ENCODE results near the gene DCAKD. TPM values are rescaled to one million over a fixed set of nuclear protein-coding genes. Genes with fewer than 3 reads are reported as not detected.

DCAKD gene
- polyA plus RNA-seq, 3 donors, result 56.8 to 57.9 (median 57.9) TPM

DNA sequence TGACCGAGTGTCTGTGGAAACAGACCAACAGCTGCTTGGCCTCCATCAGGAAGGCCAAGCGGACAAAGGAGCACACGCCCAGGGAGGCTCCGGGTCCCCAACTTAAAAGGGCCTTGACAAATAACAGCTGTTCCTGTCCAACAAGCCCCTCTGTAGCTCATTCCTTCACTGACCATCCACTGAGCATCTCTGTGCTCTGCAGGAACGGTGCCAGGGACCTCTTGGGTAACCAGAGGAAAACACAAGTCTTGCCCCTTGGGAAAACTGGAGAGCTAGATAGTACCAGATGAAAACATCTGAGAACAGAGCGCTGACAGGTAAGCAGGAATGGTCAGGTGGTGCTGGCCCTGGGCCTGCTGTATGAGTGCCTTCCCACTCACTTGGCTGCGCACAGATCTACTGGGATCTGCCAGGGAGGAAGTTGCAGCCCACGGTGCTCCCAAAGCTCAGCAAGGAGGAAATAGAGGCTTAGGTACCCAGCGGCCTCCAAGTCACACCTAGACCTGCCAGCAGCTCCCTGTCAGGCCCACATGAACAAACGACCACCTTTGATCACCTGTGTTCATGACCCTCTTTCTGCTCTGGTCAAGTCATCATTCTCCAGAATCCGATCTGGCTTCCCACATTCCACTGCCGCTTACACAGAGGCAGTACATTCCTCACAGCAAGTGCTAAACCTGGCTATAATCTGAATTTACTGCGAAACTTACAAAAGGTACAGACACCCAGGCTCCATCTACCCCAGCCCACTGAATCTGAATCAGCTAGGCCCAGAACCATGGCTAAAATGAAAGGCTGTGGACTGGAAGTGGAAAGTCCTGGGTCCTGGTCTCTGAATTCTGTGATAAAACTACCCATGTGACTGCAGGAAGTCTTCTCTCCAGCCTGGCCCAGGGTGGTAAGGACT, 12.5 kb downstream of the DCAKD start:
- no peak for DNase-seq

- DNase-seq, result no peak
These were observed 14.7 kb downstream of the DCAKD start for GRCh38 chr17:45036691-45037090.

GRCh38 chr17:45035848-45036247, 15.6 kb downstream of the DCAKD start:
- no peak for DNase-seq

DNA sequence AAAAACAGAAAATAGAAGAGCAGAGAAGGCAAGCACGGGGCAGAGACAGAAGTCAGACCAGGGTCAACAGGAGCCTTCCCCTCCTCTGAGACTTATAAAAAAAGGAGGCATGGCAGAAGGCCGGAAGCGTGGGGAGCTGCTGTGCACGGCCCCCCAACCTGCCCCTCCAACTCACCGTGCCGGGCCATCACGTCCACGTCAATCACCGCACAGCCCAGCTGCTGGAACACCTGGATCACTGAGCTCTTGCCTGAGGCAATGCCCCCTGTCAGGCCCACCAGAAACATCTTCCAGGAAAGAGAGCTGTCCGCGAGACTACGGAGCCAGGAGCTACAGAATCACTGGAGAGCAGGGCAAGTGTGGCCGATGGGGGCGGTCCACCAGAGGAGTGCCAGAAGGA, 16.8 kb downstream of the DCAKD start:
- no peak for DNase-seq

DNA sequence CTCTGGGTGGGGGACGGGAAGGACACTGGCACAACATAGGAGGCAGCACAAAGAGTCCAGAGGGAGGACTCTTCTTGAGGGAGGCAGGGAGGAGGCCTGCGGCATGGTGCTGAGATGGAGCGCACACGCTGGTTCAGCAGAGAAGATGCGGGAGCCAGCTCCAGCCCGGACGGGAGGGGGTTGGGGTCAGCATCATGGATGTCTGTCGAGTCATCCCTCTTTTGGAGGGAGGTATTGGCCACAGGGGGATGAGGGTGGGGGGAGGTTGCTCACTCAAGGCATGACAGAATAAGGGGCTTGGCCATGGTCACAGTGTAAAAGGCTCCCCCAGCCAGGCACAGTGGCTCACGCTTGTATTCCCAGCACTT, 19.3 kb downstream of the DCAKD start:
- no peak for DNase-seq

DNA sequence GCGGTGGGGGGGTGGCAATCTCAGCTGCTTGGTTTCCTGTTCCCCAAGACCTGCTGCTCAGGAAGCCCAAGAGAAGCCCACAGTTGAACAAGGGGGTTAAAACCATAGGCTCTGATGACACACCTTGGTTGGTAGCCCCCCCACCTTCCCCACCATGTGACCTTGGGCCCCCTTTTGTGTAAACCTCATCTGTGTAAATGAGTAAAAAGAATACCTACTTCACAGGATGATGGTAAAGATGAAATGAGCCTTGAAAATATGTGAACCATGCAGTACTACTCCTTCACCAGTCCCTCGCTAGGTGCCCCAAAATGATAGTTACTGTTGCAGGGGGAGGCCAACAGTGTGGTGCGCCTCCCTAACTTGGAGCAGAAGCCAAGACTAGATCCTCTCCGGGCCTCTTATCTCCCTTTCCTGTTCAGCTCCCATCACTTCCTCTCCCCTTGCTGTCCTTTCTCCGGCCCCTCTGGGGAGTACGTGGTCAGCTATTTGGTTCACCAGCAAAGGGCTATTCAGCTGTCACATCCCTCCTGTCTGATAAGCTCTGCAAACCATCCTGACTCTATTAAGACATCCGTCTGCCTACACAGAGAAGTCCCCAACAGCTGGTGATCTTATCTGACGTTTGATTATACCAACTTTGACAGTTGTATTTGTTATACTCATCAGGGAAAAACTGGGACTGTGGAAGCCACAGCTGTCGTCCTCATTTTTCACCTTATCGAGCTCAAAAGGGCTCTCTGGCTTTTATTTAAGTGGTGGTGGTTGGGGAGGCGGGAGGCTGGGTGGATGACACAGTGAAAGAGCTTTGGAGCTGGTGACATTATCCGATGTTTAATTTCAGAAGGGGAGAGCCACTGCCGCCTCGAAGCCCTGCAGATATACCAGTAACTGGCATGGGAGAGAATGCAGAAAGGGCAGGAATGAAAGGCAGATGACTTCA, 19.9 kb downstream of the DCAKD start:
- DNase-seq, result no peak

DNA sequence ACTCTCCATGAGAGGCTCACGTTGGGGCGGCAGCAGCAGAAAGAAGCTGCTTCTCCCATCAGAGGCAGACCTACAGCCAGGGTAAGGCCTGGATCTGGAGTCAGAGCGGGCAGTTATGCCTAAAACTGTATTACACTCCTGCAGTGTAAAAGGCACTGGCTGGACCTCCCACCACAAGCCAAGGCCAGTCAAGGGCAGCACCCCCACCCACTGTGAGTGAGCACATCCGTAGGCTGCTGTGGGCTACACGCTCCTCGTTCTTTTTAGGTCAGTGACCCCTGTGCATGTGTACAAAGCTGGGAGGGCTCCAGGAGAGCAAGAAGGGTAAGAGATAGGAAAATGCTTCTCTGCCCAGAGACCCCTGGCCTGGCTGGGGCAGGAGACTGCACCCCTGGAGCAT, 20.7 kb downstream of the DCAKD start:
- no peak for DNase-seq

GRCh38 chr17:45029758-45030423, 21.5 kb downstream of the DCAKD start:
- no peak for DNase-seq

DNA sequence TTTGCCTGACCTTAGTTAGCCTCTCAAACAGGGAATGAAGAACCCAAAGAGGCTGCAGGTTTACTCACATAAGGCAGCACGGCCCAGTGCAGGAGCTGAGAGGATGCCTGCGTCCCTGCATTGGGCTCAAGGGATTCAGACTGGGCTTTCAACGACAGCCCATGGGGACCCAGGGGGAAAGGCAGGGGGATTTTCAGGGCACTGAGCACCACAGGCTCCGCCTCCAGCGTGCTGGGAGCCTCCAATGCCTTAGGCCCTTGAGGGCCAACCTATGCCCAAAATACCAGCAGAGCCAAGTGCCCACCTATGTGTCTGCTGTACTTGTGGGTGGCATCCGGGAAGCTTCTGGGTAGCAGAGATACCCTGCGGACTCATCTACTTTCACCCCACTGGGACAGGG, 22.3 kb downstream of the DCAKD start:
- no peak for DNase-seq

DNA sequence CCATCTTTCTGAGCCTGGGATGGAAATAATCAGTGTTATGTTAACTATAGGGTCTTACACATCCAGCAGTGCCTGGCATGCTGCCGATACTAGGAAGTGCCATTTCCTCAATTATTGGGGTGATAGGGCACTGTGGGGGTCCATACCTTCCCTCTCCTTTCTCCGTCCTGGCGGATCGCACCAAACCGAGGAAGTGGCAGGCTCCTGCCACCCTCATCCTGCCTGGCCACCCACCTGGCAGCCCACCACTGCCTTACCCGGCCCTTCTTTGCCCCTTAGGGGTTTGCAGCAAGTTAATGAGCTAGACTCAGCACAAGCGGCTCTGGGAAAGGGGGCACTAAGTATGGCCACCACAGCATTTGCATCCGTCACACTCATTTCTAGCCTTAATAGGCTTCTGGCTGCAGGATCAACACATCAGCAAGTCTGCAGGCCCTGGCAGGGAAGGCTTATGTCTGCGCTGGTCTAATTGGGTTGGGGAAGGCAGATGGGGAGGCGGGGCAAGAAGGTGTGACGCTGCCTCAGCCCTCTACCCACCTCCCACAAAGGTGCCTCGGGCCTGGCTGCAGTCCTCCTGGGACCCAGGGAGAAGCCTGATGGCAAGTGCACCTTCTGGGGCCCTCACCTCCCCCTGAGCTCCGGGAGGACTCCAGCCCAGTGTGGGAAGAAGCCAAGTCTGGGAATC, 28.6 kb downstream of the DCAKD start:
- no peak for DNase-seq

- DNase-seq, result no peak
These were observed 29.2 kb downstream of the DCAKD start for GRCh38 chr17:45022288-45022648.

GRCh38 chr17:45021607-45022287, 29.7 kb downstream of the DCAKD start:
- DNase-seq, result no peak

- DNase-seq, result peak; percentile 76
These were observed 30.9 kb downstream of the DCAKD start for GRCh38 chr17:45020354-45021138.

DNA sequence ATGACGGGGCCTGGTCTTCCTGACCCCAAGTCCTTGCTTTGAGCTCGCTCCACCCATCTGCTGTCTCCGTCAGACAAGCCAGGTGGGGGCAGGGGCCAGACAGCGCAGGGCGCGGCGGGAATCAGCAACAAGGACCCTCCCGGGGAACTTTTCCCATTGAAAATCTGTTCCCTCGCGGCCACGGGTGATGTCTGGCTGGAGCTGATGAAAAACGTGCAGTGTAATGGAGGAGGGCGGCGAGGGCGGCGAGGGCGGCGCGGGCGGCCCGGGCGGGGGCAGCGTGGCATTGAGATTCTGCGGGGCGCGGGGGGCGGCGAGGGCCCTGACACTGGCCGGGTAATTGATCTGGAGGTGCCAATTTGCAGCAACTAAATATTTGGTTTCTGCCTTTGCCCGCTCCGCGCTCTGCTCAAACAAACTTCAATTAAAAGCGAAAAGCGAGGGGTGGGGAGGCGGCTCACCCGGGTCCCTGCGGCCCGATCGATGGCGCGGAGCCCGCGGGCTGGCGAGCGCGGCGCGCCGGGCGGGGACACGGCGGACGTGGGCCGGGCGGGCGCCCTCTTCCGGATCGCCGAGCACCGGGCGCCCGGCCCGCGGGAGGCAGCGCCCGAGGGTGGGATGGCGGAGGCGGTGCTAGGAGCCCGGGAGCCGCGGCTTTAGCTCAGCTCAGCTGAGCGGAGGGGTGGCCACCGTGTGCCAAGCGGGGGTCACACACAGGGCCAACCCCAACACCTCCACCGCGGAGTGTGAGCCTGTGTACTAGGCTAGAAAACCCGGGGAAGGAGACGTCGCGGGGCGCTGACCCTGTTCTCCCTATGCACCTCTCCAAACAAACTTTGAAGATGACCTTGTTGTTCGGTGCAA, 32.4 kb downstream of the DCAKD start:
- DNase-seq, result no peak

DNA sequence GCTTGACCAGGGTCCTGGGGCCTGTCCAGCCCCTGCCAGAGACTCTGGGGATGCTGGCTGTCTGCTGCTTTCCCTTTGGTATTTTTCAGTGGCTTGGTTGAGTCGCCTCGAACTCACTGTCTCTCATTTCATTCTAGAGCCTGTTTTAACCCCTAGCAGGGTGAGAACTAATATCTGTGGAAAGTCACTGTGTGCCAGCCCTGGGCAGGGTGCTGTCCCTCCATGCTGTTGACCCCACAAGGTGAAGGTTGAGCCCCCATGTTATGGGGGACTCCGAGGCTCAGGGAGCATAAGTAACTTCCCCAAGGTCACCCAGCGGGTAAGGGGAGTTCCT, 33.0 kb downstream of the DCAKD start:
- DNase-seq, result no peak

DNA sequence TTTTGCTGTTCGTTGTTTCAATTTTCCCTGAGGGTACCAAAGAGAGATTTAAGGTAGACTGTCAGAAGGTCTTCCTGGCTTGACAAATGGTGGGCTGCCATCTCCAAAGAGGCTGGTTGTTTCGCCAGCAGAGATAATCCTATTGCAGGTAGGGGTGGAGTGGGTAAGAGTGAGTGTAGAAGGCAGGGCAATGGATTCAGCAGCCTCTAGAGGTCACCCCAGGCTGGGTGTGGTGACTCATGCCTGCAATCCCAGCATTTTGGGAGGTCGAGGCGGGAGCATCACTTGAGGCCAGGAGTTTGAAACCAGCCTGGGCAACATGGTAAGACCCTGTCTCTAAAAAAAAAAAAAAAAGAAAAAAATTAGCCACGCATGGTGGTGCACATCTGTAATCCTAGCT, 34.6 kb downstream of the DCAKD start:
- no peak for DNase-seq

DNA sequence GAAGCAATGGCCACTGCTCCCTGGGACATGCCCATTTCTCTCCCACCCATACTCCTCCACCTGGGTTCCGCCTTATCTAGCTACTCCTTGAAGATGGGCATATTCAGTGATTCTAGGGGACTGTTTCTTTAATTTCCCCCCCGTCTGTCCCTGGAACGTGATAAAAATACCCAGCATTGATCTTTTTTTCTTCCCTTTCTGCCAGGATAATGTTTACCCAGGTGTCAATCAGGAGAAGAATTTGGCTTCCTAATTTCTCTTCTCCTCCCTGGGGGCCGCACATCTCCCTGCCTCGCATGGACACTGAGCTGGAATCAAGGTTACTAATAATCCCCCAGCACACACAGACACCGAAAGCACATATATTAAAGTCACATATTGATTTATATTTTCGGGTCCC, 35.2 kb downstream of the DCAKD start:
- DNase-seq, result no peak

DNA sequence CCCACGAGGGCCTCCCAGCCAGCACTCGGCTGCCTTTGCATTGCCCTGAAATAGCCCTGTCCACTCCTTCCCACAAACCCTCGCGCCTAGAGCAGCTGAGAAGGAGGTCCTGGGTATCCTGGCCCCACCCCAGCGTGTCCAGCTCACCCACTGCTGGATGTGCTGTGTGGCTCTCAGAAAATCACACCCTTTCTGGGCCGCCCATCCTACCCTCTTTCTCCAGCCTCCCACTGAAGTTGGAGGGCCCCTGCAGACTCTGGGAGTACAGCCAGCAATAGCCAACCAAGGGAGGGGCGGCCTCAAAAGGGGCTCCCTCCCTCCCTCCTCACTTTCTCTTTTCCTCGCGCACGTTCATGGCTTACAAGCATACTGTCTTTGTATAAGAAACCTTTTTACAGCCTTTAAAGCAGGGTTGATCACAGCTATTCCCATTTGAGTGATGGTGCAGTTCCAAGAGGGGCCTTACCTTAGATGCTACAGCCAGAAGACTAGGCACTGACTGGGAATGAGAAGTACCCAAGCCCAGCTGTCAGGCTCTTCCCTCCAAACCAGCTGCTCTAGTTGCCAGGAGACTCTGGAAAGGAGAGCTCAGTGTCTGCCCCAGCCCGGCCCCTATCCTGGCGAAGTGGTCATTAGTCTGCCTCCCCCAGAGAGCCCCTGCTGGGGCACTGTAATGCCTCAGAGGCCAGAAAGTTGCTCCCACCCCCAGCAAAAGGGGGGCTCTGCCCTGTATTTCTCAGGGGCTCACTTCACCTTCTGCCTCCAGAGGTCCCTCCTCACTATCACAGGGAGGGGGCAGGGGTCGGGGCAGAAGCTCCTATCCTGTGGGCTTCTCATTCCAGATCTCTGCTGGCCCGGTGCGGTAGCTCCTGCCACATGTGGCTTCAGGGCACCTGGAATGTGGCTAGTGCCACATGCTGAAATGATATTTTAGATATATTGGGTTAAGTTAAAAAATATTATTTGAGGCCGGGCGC, 38.1 kb downstream of the DCAKD start:
- DNase-seq, result no peak

Measured in renal pelvis (tissue), 4 donors.